ENCODE measurements around the gene PIK3CD. TPM values are rescaled to one million over a fixed set of nuclear protein-coding genes. Genes with fewer than 3 reads are reported as not detected.

The PIK3CD gene
- total and polyA plus RNA-seq, 10 of the 15 experiments (the other 5 are each of a cell fraction or from before 2014, with no cell fraction given) = 7.0 to 101 (median 51.1) TPM

- POLR2A ChIA-PET = interaction anchor here (0.6 to 11.0 kb wide), 10 partner anchors 9 to 658 kb away, joined by 3 to 284 read pairs (median 4); no protein-coding TSS in a partner anchor
- WGBS (ENCODE audit: insufficient coverage, insufficient replicate concordance, low lambda C conversion rate, missing lambda C conversion rate) = 1% methylated on average over 10 of the region's 10 CpGs
- Histone ChIP-seq H3K4me1 (ENCODE audit: control insufficient read depth, insufficient read depth, low read length) (peaks cover 18% of the 10 kb centered on the region), H3K27me3 (replicated peaks in 1 of 2; ENCODE audit: control insufficient read depth in 2 of 2, insufficient read depth in 2 of 2, low read length in 1 of 2) (no peaks in the 10 kb centered on the region), H3K9me3 (replicated peaks; ENCODE audit: control insufficient read depth, insufficient read depth, low read length) (no peaks in the 10 kb centered on the region), H3K4me2 (ENCODE audit: control insufficient read depth, insufficient read depth) (peak overlapping the region; percentile 90), H3K36me3 (ENCODE audit: control insufficient read depth in 2 of 2, insufficient read depth in 2 of 2, low read length in 1 of 2) (no peaks in the 10 kb centered on the region), H3K79me2 (ENCODE audit: control insufficient read depth, insufficient read depth, low read length) (peaks cover 87% of the 10 kb centered on the region), H3K4me3 (peak overlapping the region; percentile 86), H3K9ac (ENCODE audit: control insufficient read depth, insufficient read depth, low read length) (peak overlapping the region; percentile 81), H4K20me1 (ENCODE audit: control insufficient read depth, insufficient read depth) (no peaks in the 10 kb centered on the region), H2AFZ (ENCODE audit: control insufficient read depth, low read depth, low read length) (peak overlapping the region; percentile 3; the same call in 1 of the 2 replicates), H3K27ac (ENCODE audit: control insufficient read depth, insufficient read depth) (peak overlapping the region; percentile 89)
- CTCF ChIA-PET = interaction anchor here (0.6 to 12.0 kb wide), 18 partner anchors 9 to 589 kb away, joined by 3 to 203 read pairs (median 4); partner anchors contain the start of genes LZIC and NMNAT1
- in situ Hi-C loops (cut with MboI) (no loop called here), intact Hi-C loops (cut with micrococcal nuclease; ENCODE audit: unreplicated experiment) (loop anchor here (2.0 kb wide), 2 partner anchors 35 to 65 kb away; partner anchors contain the start of gene TMEM201)
- FAIRE-seq = no peak
- RAD21 ChIA-PET (ENCODE audit: unreplicated experiment) = interaction anchor here (1.2 to 10.4 kb wide), 7 partner anchors 12 to 134 kb away, joined by 4 to 336 read pairs (median 11); no protein-coding TSS in a partner anchor
- no TSS peak for BruUV-seq (replicated peaks)
- peak; percentile 0 for ATAC-seq
- SMC1A ChIA-PET (ENCODE audit: uncharacterized antibody, unreplicated experiment) = interaction anchor here (0.6 to 9.9 kb wide), 11 partner anchors 9 to 220 kb away, joined by 3 to 215 read pairs (median 5); no protein-coding TSS in a partner anchor
- no peak for TF ChIP-seq SMAD5 (IDR thresholded peaks at IDR 0.05; ENCODE audit: low read depth)
- peak; percentile 51; the same call in 1 of the 2 replicates for TF ChIP-seq MLLT1 (IDR thresholded peaks at IDR 0.05)
- no peak for TF ChIP-seq ZNF274 (IDR thresholded peaks at IDR 0.05; ENCODE audit: insufficient read depth, insufficient read length)
- 0 out of 4 replicates have a peak, but pooled peaks of 1 of the 2 experiments have one; percentile 8 for TF ChIP-seq ETV6 (conservative IDR thresholded peaks at IDR 0.05 in 1 of 2, IDR thresholded peaks at IDR 0.05 in 1 of 2; ENCODE audit: borderline replicate concordance in 1 of 2, low read depth in 1 of 2)
- peak; percentile 73 for TF ChIP-seq YY1 (IDR thresholded peaks at IDR 0.05; ENCODE audit: low read depth, low read length)
- no peak for TF ChIP-seq HCFC1 (IDR thresholded peaks at IDR 0.05; ENCODE audit: low read length)
- TF ChIP-seq POLR2AphosphoS5 (IDR thresholded peaks at IDR 0.05; ENCODE audit: low read length) = 0 out of 2 replicates have a peak, but pooled peaks have one; percentile 11
- peak; percentile 37; the same call in 1 of the 3 replicates for TF ChIP-seq POU2F2 (IDR thresholded peaks at IDR 0.05; ENCODE audit: borderline replicate concordance, low read depth, low read length)
- TF ChIP-seq PKNOX1 (IDR thresholded peaks at IDR 0.05) = peak; percentile 86
- TF ChIP-seq SIN3A (IDR thresholded peaks at IDR 0.05; ENCODE audit: low read depth, low read length) = peak; percentile 25; the same call in 1 of the 2 replicates
- no peak for TF ChIP-seq EED (IDR thresholded peaks at IDR 0.05; ENCODE audit: low read depth)
- no peak for TF ChIP-seq FOXM1 (IDR thresholded peaks at IDR 0.05; ENCODE audit: low read depth, low read length)
- TF ChIP-seq POLR2AphosphoS2 (IDR thresholded peaks at IDR 0.05; ENCODE audit: low read depth, low read length) = peak; percentile 37
- TF ChIP-seq SMC3 (IDR thresholded peaks at IDR 0.05; ENCODE audit: borderline replicate concordance, low read length) = no peak
- peak; percentile 29; the same call in 1 of the 2 replicates for TF ChIP-seq MXI1 (IDR thresholded peaks at IDR 0.05; ENCODE audit: low read depth, low read length)
- TF ChIP-seq PBX3 (IDR thresholded peaks at IDR 0.05; ENCODE audit: insufficient replicate concordance, low read depth, low read length) = peak; percentile 53
- no peak for TF ChIP-seq DPF2 (IDR thresholded peaks at IDR 0.05)
- DNase-seq (ENCODE audit: low read depth, low spot score) = no peak
Measured at GRCh38 chr1:9653491-9654050, 2.0 kb downstream of the PIK3CD start.
